ENCODE data around the gene FHOD3. TPM values are rescaled to one million over a fixed set of nuclear protein-coding genes. Genes with fewer than 3 reads are reported as not detected.

FHOD3 gene
- total RNA-seq, 1 donor = 3.0 TPM

DNA sequence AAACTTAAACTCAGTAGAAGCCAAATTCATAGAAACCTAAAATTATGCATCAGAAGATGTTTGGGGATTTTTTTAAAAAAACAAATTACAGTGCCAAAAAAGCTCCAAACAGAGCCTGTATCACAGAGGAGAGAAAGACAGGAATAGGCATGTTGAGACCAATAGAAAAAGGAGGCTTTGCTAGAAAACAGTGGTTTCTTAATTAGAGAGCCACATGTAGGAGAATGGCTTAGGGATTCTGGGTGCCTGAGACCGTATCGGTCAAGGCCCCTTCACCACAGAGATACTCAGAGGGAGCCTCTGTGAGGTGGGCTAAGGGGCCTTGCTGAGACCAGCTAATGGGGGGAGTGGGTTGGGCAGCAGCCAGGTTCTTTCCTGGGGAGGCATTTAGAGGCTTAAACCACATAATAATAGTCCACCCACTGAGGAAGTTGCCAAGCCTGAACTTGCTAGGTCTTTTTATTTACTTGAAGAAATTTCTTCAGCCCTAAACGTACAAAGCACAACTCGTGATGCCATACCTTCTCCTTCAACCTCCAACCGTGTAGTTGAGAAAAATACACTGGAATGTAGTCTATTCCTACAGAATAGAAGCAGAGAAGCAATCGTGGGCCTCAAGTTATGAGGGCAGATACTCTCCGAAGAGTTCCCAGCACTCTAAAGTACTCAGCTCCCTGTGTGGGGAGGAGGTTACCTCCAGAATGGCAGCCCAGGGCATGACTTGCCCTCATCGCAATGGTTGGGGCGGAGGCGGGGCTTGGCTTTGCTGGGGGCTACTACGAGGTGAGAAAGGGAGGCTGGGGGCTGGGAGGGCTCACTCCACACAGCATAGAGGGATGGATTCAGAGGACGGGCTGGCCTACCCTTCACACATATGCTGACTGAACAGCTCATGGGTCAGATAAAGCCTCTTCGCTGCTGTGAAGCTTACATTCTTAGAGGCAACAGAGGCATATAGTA is 293.4 kb downstream of the FHOD3 start:
- TF ChIP-seq, protein P1, sequence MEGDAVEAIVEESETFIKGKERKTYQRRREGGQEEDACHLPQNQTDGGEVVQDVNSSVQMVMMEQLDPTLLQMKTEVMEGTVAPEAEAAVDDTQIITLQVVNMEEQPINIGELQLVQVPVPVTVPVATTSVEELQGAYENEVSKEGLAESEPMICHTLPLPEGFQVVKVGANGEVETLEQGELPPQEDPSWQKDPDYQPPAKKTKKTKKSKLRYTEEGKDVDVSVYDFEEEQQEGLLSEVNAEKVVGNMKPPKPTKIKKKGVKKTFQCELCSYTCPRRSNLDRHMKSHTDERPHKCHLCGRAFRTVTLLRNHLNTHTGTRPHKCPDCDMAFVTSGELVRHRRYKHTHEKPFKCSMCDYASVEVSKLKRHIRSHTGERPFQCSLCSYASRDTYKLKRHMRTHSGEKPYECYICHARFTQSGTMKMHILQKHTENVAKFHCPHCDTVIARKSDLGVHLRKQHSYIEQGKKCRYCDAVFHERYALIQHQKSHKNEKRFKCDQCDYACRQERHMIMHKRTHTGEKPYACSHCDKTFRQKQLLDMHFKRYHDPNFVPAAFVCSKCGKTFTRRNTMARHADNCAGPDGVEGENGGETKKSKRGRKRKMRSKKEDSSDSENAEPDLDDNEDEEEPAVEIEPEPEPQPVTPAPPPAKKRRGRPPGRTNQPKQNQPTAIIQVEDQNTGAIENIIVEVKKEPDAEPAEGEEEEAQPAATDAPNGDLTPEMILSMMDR (IDR thresholded peaks at IDR 0.05; ENCODE audit: insufficient read depth, low read length) = no peak
- no peak for DNase-seq (ENCODE audit: low read depth)
- H3K4me3 ChIP-seq (ENCODE audit: low read depth, low read length) = no peak overlapping the region

DNA sequence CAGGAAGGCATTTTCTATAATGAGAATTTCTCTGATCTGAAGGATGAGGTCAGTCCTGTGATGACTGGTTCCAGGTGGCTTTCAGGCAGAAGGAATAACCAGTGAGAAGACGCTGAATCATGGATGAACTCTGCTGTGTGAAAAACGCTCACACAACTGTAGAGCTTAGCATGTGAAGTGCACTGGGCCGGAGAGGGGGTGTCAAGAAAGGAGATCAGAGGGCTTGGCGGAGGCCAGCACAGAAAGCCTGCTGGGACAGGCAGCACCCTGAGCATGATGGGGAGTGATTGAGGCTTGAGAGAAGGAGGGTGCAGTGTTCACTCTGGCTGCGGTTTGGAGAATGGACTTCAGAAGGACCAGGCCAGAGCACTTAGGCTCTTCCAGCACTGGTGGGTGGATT is 294.8 kb downstream of the FHOD3 start:
- no peak for DNase-seq (ENCODE audit: low read depth)
- TF ChIP-seq, protein P1 (IDR thresholded peaks at IDR 0.05; ENCODE audit: insufficient read depth, low read length) = no peak
- H3K4me3 ChIP-seq (ENCODE audit: low read depth, low read length) = no peak overlapping the region

GRCh38 chr18:36593001-36593400 is 295.5 kb downstream of the FHOD3 start:
- H3K4me3 ChIP-seq (ENCODE audit: low read depth, low read length) = no peak overlapping the region
- DNase-seq (ENCODE audit: low read depth) = peak; percentile 25
- TF ChIP-seq, protein P1 (IDR thresholded peaks at IDR 0.05; ENCODE audit: insufficient read depth, low read length) = no peak

DNA sequence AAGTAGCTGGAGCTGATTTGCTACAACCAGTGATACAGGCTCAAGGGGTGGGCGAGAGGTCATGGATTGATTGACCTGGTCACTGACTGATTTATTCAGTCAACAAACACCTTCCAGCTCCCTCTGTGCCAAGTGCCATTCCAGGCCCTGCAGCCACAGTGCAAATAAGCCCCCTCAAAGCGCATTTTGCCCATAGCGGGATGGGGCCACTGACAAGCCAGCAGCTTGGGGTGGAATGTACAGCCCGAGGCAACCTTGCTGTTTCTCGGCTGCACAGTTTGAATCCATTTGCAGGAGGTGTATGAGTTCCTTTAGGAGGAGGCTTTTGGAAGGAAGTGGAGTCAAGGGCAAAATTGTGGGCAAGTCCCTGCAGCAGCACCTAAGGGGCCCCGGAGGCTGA is 296.1 kb downstream of the FHOD3 start:
- TF ChIP-seq, protein P1 (IDR thresholded peaks at IDR 0.05; ENCODE audit: insufficient read depth, low read length) = no peak
- DNase-seq (ENCODE audit: low read depth) = no peak
- H3K4me3 ChIP-seq (ENCODE audit: low read depth, low read length) = no peak overlapping the region

GRCh38 chr18:36594621-36595020 is 297.1 kb downstream of the FHOD3 start:
- TF ChIP-seq, protein P1 (IDR thresholded peaks at IDR 0.05; ENCODE audit: insufficient read depth, low read length) = no peak
- no peak for DNase-seq (ENCODE audit: low read depth)
- H3K4me3 ChIP-seq (ENCODE audit: low read depth, low read length) = no peak overlapping the region

GRCh38 chr18:36595046-36595817 is 297.7 kb downstream of the FHOD3 start:
- DNase-seq (ENCODE audit: low read depth) = no peak
- TF ChIP-seq, protein P1 (IDR thresholded peaks at IDR 0.05; ENCODE audit: insufficient read depth, low read length) = no peak
- H3K4me3 ChIP-seq (ENCODE audit: low read depth, low read length) = no peak overlapping the region
